Glomerular visceral epithelial cell (primary cell): ENCODE data around the gene EPHB1.
A peak's percentile ranks its signal among the peaks of the same experiment; 100 is the strongest.

Experiments
- DNase-seq: peaks from one replicate; pipeline ENCODE4 v3.0.0-alpha.2; 2016; ENCODE audit errors: extremely low spot score

Gene EPHB1

GRCh38 chr3:134910026-134910425 is 115.0 kb downstream of the EPHB1 start:
- DNase-seq = no peak

- no peak for DNase-seq
These were observed 116.8 kb downstream of the EPHB1 start for GRCh38 chr3:134911586-134912548.

- no peak for DNase-seq
These were observed 121.4 kb downstream of the EPHB1 start for GRCh38 chr3:134916276-134916961.

GRCh38 chr3:134917631-134918030 is 122.6 kb downstream of the EPHB1 start:
- no peak for DNase-seq

- no peak for DNase-seq
These were observed 123.4 kb downstream of the EPHB1 start for GRCh38 chr3:134918441-134918840.

GRCh38 chr3:134922101-134922500 is 127.0 kb downstream of the EPHB1 start:
- no peak for DNase-seq

GRCh38 chr3:134922866-134923265 is 127.8 kb downstream of the EPHB1 start:
- DNase-seq = no peak

- no peak for DNase-seq
These were observed 128.2 kb downstream of the EPHB1 start for GRCh38 chr3:134923286-134923685.

- no peak for DNase-seq
These were observed 132.5 kb downstream of the EPHB1 start for GRCh38 chr3:134927599-134927998.

GRCh38 chr3:134928392-134928791 is 133.3 kb downstream of the EPHB1 start:
- DNase-seq = no peak

GRCh38 chr3:134928819-134929218 is 133.8 kb downstream of the EPHB1 start:
- no peak for DNase-seq

GRCh38 chr3:134929976-134930375 is 134.9 kb downstream of the EPHB1 start:
- DNase-seq = no peak

- DNase-seq = no peak
These were observed 136.2 kb downstream of the EPHB1 start for GRCh38 chr3:134931045-134931785.

GRCh38 chr3:134932035-134932434 is 137.0 kb downstream of the EPHB1 start:
- no peak for DNase-seq

- DNase-seq = no peak
These were observed 138.9 kb downstream of the EPHB1 start for GRCh38 chr3:134933997-134934396.

GRCh38 chr3:134934933-134935332 is 139.9 kb downstream of the EPHB1 start:
- DNase-seq = no peak

- DNase-seq = peak; percentile 4
These were observed 142.4 kb downstream of the EPHB1 start for GRCh38 chr3:134937256-134938028.

- no peak for DNase-seq
These were observed 143.0 kb downstream of the EPHB1 start for GRCh38 chr3:134938029-134938525.

GRCh38 chr3:134939978-134940377 is 144.9 kb downstream of the EPHB1 start:
- no peak for DNase-seq

GRCh38 chr3:134941820-134942219 is 146.8 kb downstream of the EPHB1 start:
- no peak for DNase-seq

- DNase-seq = no peak
These were observed 149.4 kb downstream of the EPHB1 start for GRCh38 chr3:134944429-134944828.
